H1 (cell line): ENCODE data around the gene DDI2. TPM values are rescaled to one million over a fixed set of nuclear protein-coding genes. Genes with fewer than 3 reads are reported as not detected.

ENCODE experiments used
- ASH2L ChIP-seq: fragments of 200-600, 300-600 bp; sonication (generic); IDR thresholded peaks from one replicate; pipeline ENCODE4 v1.7.1; 2017; ENCODE audit warnings: low read length
- CHD7 ChIP-seq: fragments of 300-600 bp; sonication (generic); IDR thresholded peaks from 2 replicates; pipeline ENCODE4 v1.7.1; 2012; ENCODE audit warnings: low read length, moderate library complexity, mild to moderate bottlenecking, inconsistent platforms; ENCODE audit not compliant: insufficient replicate concordance
- polyA plus RNA-seq, 7 experiments: library from polyadenylated mRNA; depleted of rRNA in 3 of 7; stranded (reverse) in 5 of 7; unstranded in 2 of 7; fragments of >200 nt in 5 of 7; fragments of 200-250 nt in 2 of 7; gene quantifications; 1 replicate in 5 of 7; 2 replicates in 1 of 7; 4 replicates in 1 of 7; pipeline versions ENCODE4 v1.2.1 to v1.2.3, GENCODE V29; 2011 to 2013; ENCODE audit warnings: missing spikeins in 2 of 7, mixed read lengths in 2 of 7
- total RNA-seq: library from RNA; stranded (reverse); fragmentation: NEBNext Ultra II Directional; extraction: Animal tissue kit (Norgen Biotek cat#: 25700); gene quantifications from 2 replicates; pipeline ENCODE4 v1.2.1, GENCODE V29; 2021

Gene DDI2
- total and polyA plus RNA-seq, 2 of the 8 experiments (the other 6 are each of a cell fraction or from before 2014, with no cell fraction given) = 7.7 to 38.3 TPM

GRCh38 chr1:15592285-15592684, 25.0 kb upstream of the DDI2 start (continued):
- no peak for TF ChIP-seq CHD7
- TF ChIP-seq ASH2L = no peak
